ENCODE data around the gene LONP1. TPM values are rescaled to one million over a fixed set of nuclear protein-coding genes. Genes with fewer than 3 reads are reported as not detected.

LONP1 gene
- polyA plus RNA-seq, 1 of the 3 experiments (the other 2 are of a cell fraction): 111 TPM

- WGBS (ENCODE audit: low lambda C conversion rate): 89% methylated on average over 16 of the region's 37 CpGs
- Histone ChIP-seq H3K9me3 (no peaks in the 10 kb centered on the region), H4K20me1 (ENCODE audit: insufficient read depth) (no peaks in the 10 kb centered on the region), H3K27me3 (ENCODE audit: insufficient read depth) (no peaks in the 10 kb centered on the region), H3K4me1 (ENCODE audit: control insufficient read depth in 1 of 2, insufficient read depth in 2 of 2, low read depth in 1 of 2, low read length in 1 of 2) (no peaks in the 10 kb centered on the region), H3K79me2 (ENCODE audit: insufficient read depth) (peaks cover under 1% of the 10 kb centered on the region; the same call in 1 of the 2 replicates), H3K9ac (no peak overlapping the region), H3K9me2 (no peaks in the 10 kb centered on the region), H3K27ac (ENCODE audit: low read depth in 2 of 2, low read length in 1 of 2) (no peak overlapping the region), H3F3A (replicated peaks; ENCODE audit: insufficient read depth) (no peaks in the 10 kb centered on the region), H3K4me3 (ENCODE audit: low read depth in 2 of 2, low read length in 1 of 2) (no peak overlapping the region), H2AFZ (ENCODE audit: low read depth) (no peak overlapping the region), H3K4me2 (no peak overlapping the region), H3K36me3 (replicated peaks in 1 of 2; ENCODE audit: control insufficient read depth in 1 of 2, insufficient read depth in 2 of 2, low read length in 1 of 2) (peaks cover 23 to 54% of the 10 kb centered on the region in 2 experiments)
- CTCF ChIA-PET: interaction anchor here (0.9 to 1.7 kb wide), 4 partner anchors 13 to 21 kb away, joined by 3 to 9 read pairs (median 4); partner anchors contain the start of genes CATSPERD, LONP1 and RPL36
- DNase-seq: peak; percentile 33
- POLR2A ChIA-PET: interaction anchor here (1.1 to 1.5 kb wide), 2 partner anchors 12 to 18 kb away, joined by 3 to 7 read pairs; partner anchors contain the start of genes CATSPERD, LONP1 and RPL36
- TF ChIP-seq, protein P1, sequence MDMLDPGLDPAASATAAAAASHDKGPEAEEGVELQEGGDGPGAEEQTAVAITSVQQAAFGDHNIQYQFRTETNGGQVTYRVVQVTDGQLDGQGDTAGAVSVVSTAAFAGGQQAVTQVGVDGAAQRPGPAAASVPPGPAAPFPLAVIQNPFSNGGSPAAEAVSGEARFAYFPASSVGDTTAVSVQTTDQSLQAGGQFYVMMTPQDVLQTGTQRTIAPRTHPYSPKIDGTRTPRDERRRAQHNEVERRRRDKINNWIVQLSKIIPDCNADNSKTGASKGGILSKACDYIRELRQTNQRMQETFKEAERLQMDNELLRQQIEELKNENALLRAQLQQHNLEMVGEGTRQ (IDR thresholded peaks at IDR 0.05; ENCODE audit: borderline replicate concordance, low read depth, low read length): no peak
- TF ChIP-seq RAD21 (IDR thresholded peaks at IDR 0.05; ENCODE audit: low read length): no peak
- no peak for TF ChIP-seq MAX (IDR thresholded peaks at IDR 0.05; ENCODE audit: low read depth)
- TF ChIP-seq CTCF (IDR thresholded peaks at IDR 0.05): no peak
- TF ChIP-seq REST (IDR thresholded peaks at IDR 0.05; ENCODE audit: low read depth, low read length): no peak
- TF ChIP-seq ELF1 (IDR thresholded peaks at IDR 0.05): no peak
- no peak for TF ChIP-seq GATA2 (CRISPR knock-in tag; IDR thresholded peaks at IDR 0.05)
- TF ChIP-seq FOXJ3 (CRISPR knock-in tag; IDR thresholded peaks at IDR 0.05): no peak
Measured at GRCh38 chr19:5707576-5708575, 12.1 kb downstream of the LONP1 start.
